GM08714 (cell line): ENCODE measurements around the gene RAPGEF3.

Experiments used
- H3K4me3 ChIP-seq: fragments of 200-500 bp; sonication (Bioruptor generic); 2 replicates; pipeline ENCODE4 v1.5.1; 2014; ENCODE audit warnings: mild to moderate bottlenecking, low read length, inconsistent platforms
- ZNF274 ChIP-seq: IDR thresholded peaks from 2 replicates; pipeline ENCODE4 v1.6.1; 2012; ENCODE audit warnings: mild to moderate bottlenecking, low read depth, low read length

RAPGEF3 gene

DNA sequence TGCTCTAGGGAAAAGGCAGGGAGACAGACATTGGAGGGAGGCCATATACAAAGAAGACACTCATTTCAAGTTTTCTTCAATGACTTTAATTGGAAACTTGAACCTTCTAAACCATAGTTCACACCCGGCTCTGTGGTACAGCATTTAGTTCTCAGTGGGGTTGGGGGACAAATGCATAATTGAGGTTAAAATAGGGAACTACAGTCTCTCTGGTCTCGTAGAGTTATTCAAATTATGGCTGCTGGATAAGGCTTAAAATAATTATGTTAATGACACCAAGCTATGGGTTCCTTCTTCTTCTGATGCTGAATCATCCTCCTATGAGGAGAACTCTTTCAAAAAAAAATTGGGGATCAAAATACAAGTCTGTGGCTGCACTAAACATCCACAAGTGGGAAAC, 49.0 kb downstream of the RAPGEF3 start:
- no peak for TF ChIP-seq ZNF274
- H3K4me3 ChIP-seq, result no peak overlapping the region

DNA sequence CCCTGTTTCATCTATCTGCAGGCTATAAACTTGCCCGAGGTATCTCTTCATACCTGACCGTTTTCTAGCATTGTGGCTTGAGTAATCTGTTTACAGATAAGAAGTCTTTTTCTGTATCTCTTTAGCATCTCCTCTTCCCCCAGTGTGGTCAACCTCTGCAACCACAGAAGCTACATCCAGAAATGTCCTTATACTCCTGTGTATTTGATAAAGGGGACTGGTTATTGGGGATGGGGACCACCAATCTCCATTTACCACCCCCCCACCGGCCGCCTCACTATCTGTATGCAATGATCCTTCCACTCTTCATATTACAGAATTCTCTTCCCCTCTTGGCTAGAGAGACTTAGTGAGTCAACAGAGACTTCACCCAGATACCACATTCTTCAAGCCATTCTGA, 49.4 kb downstream of the RAPGEF3 start:
- TF ChIP-seq ZNF274, result no peak
- no peak overlapping the region for H3K4me3 ChIP-seq

DNA sequence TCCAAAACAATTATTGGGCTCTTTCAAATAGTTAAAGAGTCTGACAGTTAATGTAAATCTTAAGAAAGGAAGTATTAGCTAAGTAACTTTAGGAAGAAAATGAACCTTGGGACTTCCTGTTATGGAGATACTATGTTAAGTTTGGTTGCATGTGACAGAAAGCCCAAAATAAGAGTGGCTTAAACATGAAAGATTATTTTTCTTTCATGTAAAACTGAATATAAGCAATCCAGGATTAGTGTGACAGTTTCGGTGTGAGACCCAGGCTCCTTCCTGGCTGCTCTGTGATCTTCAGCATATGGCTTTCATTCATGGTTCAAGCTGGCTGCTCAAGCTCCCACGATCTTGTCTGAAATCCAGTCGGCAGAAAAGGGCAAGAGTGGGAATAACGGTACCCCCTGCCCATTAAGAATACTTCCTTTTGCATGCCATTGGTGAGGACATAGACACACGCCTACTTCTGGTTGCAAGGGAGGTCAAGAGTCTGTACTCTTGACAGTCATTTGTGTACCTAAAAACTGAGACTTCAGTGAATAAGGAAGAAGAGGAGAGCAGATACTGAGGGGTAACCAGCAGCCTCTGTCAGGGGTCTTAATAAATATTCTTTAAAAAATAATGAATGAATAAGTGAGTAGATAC, 50.7 kb downstream of the RAPGEF3 start:
- no peak overlapping the region for H3K4me3 ChIP-seq
- TF ChIP-seq ZNF274, result no peak

DNA sequence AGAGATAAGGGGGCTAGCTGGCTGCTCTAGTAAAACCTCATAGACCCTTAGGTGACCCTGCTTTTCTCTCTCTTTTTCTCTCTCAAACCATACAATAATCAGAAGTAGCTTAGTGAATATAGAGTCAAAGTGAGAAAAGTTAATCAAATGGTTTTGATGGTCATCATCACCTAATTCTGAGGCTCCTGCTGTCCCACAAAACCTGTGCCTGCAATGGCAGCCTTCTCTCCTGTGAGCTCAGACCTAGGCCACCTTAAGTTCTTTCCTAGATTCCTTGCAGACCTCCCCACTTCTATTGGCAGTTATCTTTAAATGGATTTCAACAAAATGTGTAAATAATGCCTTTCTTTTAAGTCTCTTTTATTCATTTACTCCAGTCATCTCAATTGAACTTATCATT, 51.3 kb downstream of the RAPGEF3 start:
- TF ChIP-seq ZNF274, result no peak
- H3K4me3 ChIP-seq, result no peak overlapping the region

DNA sequence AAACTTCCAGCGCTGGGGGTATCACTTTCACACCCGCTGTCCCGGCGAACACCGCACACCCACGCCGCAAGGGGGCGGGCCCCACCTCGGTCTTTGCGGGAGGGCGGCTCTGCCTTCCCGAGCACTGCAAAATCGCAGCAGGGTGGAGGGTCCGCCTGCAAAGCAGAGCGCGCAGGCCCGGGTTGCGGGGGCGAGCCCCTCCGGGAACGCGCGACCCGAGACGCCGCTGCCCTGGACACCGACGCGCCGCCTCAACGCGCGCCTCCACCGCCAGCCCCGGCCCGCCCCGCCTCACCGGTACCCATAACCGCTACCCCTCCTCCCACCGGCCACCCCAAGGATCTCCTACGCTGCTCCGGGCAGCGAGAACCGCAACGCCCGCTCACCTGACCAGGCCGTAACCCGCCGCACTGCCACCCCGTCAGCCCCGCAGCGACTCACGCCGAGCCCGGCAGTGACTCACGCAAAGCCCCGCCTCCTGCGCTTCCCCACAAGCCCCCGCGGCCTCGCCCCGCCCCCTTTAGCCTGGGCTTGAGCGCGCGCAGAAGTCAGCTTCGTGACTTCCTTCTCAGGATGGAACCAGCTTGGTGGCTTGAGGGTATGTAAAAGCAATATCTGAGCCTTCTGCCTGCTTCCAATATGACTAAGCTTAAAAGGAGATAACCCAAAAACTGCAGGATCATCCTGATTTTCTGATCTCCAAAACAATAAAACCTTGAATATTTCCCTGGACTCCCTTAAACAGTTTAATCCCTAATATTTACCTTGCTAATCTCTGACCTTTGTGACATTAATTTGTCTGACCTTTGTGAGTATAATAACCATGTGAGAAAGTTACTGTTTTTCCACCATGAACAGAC, 52.9 kb downstream of the RAPGEF3 start, which contains the start of gene RPAP3:
TSS of gene RPAP3 (minus strand) at position 465 of the 860 bp plus-strand sequence. CDS start 3,190 bp downstream, outside the sequence.
- H3K4me3 ChIP-seq, result peak within 1 kb of the TSS; percentile 71

DNA sequence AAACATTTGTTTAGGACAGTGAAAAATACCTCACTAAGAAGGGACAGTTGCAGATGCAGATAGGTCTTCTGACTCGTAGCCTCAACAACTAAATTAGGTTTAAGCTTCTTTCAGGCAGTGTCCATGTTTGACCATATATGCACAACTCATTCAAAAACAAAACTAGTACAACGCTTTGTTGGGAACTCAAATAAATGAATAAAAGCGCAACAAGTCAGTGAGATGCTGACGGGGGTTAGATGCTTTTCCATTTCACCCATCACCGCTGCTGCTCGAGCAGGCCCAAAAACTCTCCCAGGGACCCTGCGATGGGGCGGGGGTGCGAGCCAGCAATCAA, 53.5 kb downstream of the RAPGEF3 start:
- peak overlapping the region; percentile 71 for H3K4me3 ChIP-seq
- no peak for TF ChIP-seq ZNF274

More for the DNA sequence above, 52.9 kb downstream of the RAPGEF3 start, which contains the start of gene RPAP3:
- no peak for TF ChIP-seq ZNF274

DNA sequence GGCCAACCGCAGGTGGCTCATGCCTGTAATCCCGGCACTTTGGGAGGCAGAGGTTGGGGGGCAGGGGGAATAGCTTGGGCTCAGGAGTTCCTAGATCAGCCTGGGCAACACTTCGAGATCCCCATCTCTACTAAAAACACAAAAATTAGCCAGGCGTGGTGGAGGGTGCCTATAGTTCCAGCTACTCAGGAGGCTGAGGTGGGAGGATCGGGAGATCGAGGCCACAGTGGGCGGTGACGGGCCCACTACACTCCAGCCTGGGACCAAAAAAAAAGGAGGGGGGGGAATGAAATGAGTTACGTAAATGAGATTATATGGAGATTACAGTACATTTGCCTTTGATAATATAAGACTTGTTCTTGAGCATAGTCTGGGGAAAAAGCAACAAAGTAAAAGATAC, 54.0 kb downstream of the RAPGEF3 start:
- TF ChIP-seq ZNF274, result no peak

DNA sequence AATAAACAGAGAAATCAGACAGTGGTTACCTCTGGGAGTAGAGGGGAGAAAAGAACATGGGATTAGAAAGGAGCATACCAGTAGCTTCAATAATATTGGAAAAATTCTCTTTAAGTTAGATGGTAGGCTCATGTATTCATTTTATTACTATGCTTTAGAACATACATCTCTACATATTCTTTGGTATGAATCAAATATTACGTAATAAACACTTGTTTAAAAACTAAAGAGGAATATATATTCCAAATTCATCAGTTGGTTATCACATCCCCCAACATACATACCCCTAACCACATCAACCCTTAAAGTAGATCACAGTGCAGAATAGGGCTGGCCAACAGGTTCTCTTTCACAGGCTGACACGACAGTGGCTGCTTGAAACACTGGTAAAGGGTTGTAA, 58.4 kb downstream of the RAPGEF3 start:
- no peak for TF ChIP-seq ZNF274
- no peak overlapping the region for H3K4me3 ChIP-seq

More for the DNA sequence above, 54.0 kb downstream of the RAPGEF3 start:
- H3K4me3 ChIP-seq, result peak overlapping the region; percentile 71

DNA sequence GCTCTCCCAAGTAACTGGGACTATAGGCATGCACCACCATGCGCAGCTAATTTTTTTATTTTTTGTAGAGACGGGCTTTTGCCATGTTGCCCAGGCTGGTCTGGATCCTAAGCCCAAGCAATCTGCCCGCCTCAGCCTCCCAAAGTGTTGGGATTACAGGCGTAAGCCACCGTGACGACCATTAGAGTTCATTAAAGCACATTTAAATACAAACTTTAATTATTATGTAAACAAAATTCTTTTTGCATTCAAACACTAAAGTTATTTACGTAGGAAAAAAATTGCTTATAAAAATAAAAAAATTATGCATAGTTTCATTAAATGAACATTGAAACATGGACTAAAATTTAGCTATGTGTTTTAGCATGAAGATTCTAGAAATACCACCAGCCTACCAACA, 60.0 kb downstream of the RAPGEF3 start:
- no peak for TF ChIP-seq ZNF274
- no peak overlapping the region for H3K4me3 ChIP-seq

DNA sequence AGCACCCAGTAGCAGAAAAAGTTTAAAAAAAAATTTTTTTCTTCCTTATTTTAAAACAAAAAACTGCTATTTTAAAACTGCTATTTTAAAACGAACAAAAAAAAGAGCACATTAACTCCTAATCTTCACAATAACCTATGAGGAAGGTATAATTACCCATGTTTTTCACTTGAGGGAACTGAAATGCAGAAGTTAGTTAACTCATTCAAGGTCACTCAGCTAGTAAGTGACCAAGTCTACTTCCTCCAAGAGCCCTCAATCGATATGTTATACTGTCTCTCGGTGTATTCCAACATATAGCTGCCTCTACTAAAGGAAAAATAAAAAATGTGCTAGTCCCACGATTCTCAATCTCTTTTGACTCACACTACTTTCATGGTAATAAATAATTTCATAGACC, 60.6 kb downstream of the RAPGEF3 start:
- H3K4me3 ChIP-seq, result no peak overlapping the region
- no peak for TF ChIP-seq ZNF274

DNA sequence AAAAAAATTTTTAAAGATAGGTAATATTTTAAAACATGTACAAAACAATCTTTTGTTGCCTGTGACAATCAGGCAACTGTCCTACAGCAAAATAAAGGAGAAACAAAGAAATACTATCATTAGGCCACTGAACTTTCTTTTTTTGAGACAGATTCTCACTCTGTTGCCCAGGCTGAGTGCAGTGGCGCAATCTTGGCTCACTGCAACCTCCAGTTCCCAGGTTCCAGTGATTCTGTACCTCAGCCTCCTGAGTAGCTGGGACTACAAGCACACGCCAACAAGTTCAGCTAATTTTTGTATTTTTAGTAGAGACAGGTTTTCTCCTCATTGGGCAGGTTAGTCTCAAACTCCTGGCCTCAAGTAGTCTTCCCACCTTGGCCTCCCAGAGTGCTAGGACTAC, 69.5 kb downstream of the RAPGEF3 start:
- TF ChIP-seq ZNF274, result no peak
- no peak overlapping the region for H3K4me3 ChIP-seq

DNA sequence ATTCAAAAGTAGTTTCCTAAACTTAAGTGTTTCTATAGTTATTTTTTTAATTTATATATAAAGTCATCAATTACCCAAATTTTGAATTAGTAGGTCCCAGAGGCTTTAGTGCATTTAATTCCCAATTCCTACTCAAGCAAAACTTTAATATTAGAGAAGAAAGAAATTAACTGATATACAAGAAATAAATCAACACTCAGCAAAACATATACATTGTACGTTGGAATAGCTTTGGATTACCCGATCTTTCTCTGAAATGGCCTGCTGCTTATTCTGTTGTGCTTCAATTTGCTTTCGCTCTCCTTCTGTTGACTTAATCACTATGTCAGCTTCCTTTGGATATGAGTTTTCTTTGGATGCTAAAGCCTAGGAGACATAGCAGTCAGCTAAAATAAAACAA, 71.0 kb downstream of the RAPGEF3 start:
- no peak for TF ChIP-seq ZNF274
- H3K4me3 ChIP-seq, result no peak overlapping the region

DNA sequence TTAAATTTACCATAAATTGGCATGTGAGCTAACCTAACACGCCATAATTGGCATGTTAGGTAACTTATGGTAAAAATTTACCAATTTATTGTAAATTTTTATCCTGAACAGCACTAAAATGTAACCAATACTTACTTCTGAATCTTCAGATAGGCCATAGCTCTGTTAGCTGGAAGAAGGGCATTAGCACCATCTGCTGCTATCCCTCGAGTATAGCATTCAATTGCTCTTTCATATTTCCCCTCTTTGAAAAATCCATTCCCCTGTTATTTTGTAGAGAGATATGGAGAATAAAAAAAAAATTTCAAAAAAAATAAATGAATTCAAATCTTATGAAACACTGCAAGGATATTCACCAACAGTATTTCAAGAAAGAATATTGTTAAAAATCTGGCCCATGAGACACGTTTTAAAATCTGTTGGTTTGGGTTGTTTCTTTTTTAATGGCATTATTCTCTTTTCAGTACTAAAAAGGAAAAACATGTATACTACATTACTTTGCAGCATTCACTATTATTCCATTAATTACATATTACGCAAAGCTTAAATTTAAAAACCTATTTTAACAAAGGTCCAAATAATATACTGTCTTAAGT, 71.9 kb downstream of the RAPGEF3 start:
- TF ChIP-seq ZNF274, result no peak
- H3K4me3 ChIP-seq, result no peak overlapping the region
